ENCODE results near the gene AXIN1.

Gene AXIN1

DNA sequence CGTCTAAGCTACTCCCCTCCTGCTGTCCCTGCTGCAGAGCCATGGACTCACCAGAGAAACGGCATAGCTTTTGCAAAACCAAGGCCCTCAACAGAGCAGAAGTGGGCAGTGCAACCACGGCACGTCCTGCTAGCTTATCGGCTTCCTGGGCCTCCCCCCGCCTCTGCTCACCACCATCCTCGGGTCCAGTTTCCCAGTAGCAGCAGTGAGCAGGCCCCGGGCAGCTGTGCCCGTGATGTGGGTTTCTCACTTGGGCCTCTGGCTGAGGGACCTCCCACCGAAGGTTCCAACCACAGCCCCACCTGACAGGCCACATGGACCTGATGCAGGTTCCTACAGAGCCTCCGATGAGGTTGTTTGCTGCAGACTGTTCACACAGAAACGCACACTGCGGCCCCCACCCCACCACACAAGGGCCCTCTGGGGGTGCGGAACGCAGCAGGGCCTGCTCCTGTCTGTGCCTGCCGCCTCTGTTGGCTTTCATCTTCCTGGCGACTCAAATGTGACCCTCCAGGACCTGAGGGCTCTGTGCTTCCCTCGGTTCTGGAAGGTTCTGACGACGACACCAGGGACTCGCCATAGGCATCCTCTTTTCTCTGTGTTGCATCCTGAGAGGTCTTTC is 44.7 kb downstream of the AXIN1 start:
- no peak for FAIRE-seq

DNA sequence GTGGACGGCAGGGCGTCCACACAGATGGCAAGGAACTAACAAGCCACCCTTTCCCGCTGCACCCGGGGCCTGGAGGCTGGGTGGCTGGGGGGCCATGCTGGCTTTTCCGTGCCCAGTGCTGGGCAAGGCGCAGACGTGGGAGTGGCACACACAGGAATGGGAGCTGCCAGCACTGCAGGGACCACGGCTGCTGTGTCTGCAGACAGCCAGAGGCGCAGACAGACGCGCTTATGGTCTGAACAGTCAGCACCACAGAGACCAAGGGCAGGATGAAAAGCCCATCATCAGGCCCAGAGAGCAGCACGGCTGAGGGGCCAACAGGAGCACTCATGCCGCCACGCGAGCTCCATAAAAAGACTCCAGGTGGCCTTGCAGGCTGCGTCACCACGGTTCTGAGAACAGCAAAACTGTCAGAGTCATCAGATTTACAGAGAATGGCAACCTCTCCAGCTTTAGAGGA is 45.6 kb downstream of the AXIN1 start:
- DNase-seq (ENCODE audit: low spot score) (no peak), FAIRE-seq (no peak)

More for the DNA sequence above, 44.7 kb downstream of the AXIN1 start:
- DNase-seq (ENCODE audit: low spot score) = no peak

- DNase-seq (ENCODE audit: low spot score) = no peak
- FAIRE-seq = no peak
These were observed 46.5 kb downstream of the AXIN1 start for GRCh38 chr16:305916-306626.

DNA sequence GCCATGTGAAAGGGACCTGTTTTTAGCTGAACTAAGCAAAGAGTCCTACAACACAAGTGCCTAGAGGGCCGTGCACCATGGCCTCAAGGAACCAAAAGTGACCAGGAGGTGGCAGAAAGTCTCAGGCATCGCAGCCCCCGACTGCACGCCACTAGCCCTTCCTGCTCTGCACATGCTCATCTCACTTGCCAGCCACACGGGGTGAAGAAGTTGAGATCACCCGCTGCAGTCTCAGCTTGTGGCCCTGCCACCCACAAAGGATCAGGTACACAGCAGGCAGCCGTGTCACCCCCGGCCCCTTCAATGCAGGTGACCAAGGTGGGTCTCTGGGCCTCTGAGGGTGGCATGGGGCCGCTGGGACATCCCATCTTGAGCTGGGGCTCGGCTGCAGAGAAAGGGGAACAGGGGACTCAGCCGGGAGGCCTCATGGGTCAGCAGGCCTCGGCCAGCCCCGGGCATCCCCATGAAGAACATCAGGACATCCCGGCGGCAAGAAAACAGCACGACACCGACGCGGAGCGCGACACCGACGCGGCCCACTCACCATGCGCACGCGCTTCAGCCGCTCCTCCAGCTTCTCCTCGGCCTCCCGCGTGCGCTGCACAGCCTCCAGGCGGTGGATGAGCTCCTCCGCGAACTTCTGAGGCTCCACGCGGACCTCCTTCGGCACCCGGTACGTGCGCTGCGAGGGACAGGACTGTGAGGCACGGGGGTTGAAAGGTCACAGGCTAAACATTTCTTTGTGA is 48.6 kb downstream of the AXIN1 start:
- no peak for FAIRE-seq
- no peak for DNase-seq (ENCODE audit: low spot score)

DNA sequence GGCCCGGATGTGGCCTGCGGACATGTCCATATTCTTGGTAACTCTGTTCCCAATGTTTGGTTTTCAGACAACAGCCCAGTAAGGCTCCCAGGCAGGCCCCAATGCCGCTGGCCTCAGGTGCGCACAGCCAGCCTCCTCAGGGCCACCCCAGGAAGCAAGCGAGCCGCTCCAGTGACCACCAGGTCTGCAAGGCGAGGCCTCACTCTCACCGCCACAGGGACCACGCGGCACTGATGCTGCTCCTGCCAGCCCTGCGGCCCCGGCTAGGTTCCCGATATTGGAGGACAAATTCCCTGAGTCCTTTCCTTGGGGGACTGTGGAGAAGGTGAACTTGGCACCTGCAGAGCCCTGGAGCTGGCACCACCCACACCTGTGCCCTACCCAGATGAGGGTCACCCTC is 50.6 kb downstream of the AXIN1 start:
- no peak for FAIRE-seq
- DNase-seq (ENCODE audit: low spot score) = no peak

GRCh38 chr16:301235-301634 is 51.3 kb downstream of the AXIN1 start:
- no peak for FAIRE-seq

DNA sequence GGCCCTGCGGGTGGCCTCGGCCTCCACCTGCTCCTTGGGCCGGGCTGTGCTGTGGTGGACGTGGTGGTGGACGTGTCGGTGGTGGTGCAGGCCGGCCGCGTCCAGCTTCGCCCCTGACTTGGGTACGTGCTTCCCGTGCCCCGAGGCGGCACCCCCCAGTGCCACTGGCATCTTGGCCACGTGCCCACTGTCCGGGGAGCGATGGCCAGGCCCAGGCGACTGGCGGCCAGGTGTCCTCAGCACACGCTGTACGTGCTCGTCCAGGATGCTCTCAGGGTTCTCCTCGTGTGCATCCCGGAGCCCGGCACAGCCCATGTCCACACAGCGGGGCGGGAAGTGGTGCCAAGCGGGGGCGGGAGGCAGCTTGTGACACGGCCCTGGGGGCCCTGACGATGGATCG is 54.7 kb downstream of the AXIN1 start:
- FAIRE-seq (no peak), DNase-seq (ENCODE audit: low spot score) (no peak)

More at GRCh38 chr16:301235-301634, 51.3 kb downstream of the AXIN1 start:
- DNase-seq (ENCODE audit: low spot score) = no peak

GRCh38 chr16:296806-297510 is 55.6 kb downstream of the AXIN1 start:
- DNase-seq (ENCODE audit: low spot score) = no peak
- no peak for FAIRE-seq

DNA sequence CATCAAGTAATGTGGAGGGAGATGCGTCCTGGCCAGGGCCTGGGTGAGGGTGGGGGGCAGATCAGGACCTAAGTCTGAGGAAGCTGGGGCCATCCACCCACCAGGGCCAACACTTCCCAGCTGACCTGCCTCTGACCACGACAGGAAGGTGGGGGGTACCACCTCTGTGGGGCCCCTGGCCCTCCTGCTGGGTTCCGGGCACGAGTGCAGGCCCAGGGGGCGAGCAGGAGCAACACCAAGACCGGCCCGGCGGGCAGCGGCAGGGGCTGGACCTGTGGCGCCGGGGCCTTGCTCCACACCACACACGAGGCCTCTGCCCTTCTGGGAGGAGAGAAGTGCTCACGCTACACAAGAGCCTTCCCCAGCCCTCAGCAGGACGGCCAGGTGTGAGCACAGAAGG is 56.2 kb downstream of the AXIN1 start:
- FAIRE-seq (no peak), DNase-seq (ENCODE audit: low spot score) (no peak)

DNA sequence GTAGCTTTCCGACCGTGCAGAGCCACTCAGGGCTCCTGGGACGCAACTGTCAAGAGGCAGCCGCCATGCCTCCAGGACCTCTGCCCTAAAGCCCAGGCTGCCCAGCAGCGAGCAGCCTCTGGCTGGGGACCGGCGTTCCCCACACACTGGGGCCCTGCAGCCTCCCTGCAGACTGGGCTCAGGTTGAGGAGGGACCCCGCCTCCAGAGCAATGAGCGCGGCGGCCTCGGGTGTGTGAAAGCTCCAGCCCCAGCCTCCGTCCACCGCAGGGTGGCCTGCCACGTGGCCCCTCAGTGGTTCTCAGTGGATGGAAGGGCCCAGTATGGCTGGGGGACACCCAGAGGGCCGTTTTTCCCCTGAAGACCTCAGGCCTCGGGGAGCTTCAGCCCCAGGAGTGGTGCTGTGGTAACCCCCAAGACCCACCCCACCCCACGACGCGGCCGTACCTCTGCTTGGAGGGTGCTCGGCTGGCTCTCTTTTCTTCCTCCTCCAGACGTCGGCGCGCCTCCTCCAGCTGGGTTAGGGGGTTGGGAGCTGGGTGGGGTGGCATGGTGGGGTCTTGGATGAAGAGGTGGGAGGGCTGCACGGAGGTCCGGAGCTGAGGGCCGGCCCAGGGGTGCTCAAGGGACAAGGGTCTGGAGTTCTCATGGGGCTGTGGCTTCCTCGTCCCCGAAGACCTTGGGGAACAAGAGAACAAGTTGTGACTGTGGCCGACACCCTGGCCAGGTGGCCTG is 59.3 kb downstream of the AXIN1 start:
- DNase-seq (ENCODE audit: low spot score) = no peak
- no peak for FAIRE-seq

- FAIRE-seq (no peak), DNase-seq (ENCODE audit: low spot score) (no peak)
These were observed 61.0 kb downstream of the AXIN1 start for GRCh38 chr16:291539-291938.

DNA sequence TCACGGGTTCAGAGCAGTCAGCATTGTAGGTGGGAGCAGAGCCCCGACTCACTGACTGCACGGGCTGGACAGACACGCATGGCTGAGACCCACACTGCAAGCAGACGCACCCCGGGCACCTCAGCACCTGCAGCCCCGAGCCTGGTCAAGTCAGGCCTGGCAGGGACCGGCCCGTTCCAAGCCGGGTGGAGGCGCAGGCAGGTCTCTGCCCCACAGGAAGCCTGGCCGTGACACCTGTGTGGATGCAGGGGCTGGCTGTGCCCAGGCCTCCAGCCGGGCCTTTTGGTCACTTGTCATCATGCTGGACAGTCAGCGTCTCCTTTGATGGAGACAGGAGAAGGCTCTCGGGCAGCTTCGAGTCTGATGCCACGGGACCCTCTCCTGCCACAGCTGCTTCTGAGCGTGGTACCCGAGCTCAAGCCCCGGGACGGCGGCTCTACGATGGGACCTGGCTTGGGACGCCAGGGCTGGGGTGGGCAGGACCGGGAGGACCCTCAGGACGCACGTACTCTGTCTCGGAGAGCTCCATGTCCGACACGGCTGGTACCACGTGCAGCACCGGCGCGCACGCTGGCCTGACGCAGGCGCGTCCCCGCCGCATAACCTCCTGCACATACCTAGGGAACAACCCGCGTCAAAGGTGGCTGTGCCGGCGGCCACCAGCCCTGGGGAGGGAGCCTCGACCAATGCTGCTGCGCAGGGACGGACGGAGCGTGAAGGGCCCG is 61.7 kb downstream of the AXIN1 start:
- DNase-seq (ENCODE audit: low spot score) = no peak
- no peak for FAIRE-seq

DNA sequence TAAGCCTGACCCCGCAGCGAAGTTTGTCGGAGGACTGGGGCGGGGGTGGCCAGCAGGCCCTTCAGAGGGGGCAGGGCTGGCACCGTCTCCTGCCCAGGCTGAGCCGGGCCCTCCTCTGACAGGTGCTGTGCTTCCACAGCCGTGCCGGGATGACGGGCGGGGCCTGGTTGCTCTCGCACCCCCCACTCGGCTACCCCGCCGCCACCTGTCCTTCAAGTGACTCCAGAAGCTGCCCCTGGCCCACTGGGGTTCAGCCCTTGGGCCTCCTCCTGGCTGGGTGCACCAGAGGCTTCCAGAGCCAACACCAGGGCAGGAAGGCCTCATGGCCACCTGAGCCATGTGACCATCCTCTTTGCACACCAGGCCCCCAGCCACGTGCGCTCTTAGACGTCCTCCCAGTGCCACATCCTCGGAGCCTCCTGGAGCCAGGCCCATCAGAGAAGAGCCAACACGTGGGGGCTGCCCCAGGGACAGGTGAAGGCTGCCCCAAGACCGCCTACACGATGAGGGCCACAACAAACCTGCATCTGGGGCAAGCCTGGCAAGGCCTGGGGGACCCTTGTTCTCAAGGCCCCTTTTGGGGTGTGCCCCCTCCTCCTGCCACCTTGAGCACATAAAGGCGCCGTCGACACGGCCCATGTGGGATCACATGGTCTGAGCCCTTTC is 62.4 kb downstream of the AXIN1 start:
- no peak for DNase-seq (ENCODE audit: low spot score)
- FAIRE-seq = no peak

GRCh38 chr16:289395-289997 is 63.0 kb downstream of the AXIN1 start:
- DNase-seq (ENCODE audit: low spot score) = no peak
- no peak for FAIRE-seq

GRCh38 chr16:287981-288920 is 64.3 kb downstream of the AXIN1 start:
- FAIRE-seq (no peak), DNase-seq (ENCODE audit: low spot score) (no peak)

DNA sequence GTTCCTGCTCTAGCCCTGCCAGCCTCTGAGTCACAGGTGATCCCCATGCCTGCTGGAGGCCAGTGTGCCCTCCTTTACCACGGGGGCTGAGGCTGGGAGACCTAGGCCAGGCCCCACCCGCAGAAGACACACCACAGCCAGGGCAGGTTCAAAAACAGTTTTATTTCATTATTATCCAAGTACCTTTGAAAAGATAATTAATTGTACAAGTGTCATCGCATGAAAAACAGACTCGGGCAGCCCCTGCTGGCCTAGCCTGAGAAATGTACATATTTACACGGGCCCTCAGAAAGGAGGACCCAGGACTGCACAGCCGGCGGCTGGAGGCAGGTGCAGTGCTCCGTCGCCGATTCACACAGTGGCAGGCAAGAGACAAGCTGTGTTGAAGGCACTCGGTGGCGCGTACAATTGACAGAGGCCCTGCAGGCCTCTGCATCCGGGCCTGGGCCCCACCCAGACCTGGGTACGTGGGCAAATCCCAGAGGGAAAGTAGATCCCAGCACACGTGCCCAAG is 65.2 kb downstream of the AXIN1 start:
- FAIRE-seq = no peak
- DNase-seq (ENCODE audit: low spot score) = no peak

DNA sequence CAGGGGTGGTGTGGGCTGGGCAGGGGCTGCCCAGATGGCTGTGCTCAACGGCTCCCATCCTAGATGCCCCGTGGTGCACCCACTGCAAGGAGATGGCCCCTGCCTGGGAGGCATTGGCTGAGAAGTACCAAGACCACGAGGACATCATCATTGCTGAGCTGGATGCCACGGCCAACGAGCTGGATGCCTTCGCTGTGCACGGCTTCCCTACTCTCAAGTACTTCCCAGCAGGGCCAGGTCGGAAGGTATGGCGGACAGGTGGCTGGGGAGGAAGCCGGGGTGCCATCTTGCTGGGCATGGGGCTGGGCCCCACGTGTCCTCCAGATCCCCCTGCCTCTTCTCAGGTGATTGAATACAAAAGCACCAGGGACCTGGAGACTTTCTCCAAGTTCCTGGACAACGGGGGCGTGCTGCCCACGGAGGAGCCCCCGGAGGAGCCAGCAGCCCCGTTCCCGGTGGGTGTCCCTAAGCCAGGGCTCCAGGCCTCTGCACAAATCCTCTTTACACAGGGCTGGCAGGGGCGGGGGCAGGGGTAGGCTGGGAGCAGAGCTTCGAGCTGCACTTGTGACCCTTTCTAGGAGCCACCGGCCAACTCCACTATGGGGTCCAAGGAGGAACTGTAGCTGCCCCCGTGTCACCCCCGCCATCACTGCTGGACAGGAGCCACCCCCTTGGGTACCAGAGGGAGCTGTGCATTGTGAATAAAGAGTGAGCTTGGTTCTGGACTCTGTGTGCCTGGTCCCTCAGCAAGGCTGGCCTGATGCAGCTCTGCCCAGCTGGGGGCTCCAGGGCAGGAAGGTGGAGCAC is 65.8 kb downstream of the AXIN1 start:
- FAIRE-seq = no peak

More for the DNA sequence above, 65.8 kb downstream of the AXIN1 start:
- DNase-seq (ENCODE audit: low spot score) = no peak
